GM19351 (cell line): ENCODE results near the gene SERPINB7.

Experiments
- ATAC-seq: cut with Tn5 transposase; IDR thresholded peaks from one replicate; pipeline ENCODE4 v1.9.1; 2021; ENCODE audit warnings: mild to moderate bottlenecking, moderate library complexity; ENCODE audit not compliant: unreplicated experiment

Gene SERPINB7

GRCh38 chr18:63787673-63788072 is 12.5 kb downstream of the SERPINB7 start:
- no peak for ATAC-seq

GRCh38 chr18:63788447-63789096 is 13.4 kb downstream of the SERPINB7 start:
- ATAC-seq = peak; percentile 59

GRCh38 chr18:63789327-63789726 is 14.1 kb downstream of the SERPINB7 start:
- no peak for ATAC-seq

- no peak for ATAC-seq
These were observed 20.4 kb downstream of the SERPINB7 start for GRCh38 chr18:63795606-63796005.

GRCh38 chr18:63799189-63799588 is 24.0 kb downstream of the SERPINB7 start:
- ATAC-seq = no peak

GRCh38 chr18:63801343-63801742 is 26.1 kb downstream of the SERPINB7 start:
- no peak for ATAC-seq

GRCh38 chr18:63808125-63808524 is 32.9 kb downstream of the SERPINB7 start:
- no peak for ATAC-seq

GRCh38 chr18:63817441-63818051 is 42.3 kb downstream of the SERPINB7 start:
- no peak for ATAC-seq

- ATAC-seq = no peak
These were observed 43.0 kb downstream of the SERPINB7 start for GRCh38 chr18:63818212-63818611.

GRCh38 chr18:63819786-63820185 is 44.6 kb downstream of the SERPINB7 start:
- no peak for ATAC-seq

GRCh38 chr18:63820694-63821093 is 45.5 kb downstream of the SERPINB7 start:
- no peak for ATAC-seq

- ATAC-seq = no peak
These were observed 48.5 kb downstream of the SERPINB7 start for GRCh38 chr18:63823516-63824219.

- no peak for ATAC-seq
These were observed 49.0 kb downstream of the SERPINB7 start for GRCh38 chr18:63824220-63824525.

GRCh38 chr18:63828120-63828519 is 52.9 kb downstream of the SERPINB7 start:
- no peak for ATAC-seq

GRCh38 chr18:63828656-63829055 is 53.4 kb downstream of the SERPINB7 start:
- no peak for ATAC-seq

- ATAC-seq = no peak
These were observed 54.7 kb downstream of the SERPINB7 start for GRCh38 chr18:63829886-63830285.

- ATAC-seq = peak; percentile 91
These were observed 56.0 kb downstream of the SERPINB7 start for GRCh38 chr18:63831080-63831788.

- ATAC-seq = peak; percentile 71
These were observed 57.3 kb downstream of the SERPINB7 start for GRCh38 chr18:63832470-63832869.

- no peak for ATAC-seq
These were observed 59.4 kb downstream of the SERPINB7 start for GRCh38 chr18:63834471-63835113.

- no peak for ATAC-seq
These were observed 61.2 kb downstream of the SERPINB7 start for GRCh38 chr18:63836456-63836855.

GRCh38 chr18:63837590-63837989 is 62.4 kb downstream of the SERPINB7 start:
- ATAC-seq = no peak
